OCI-LY7 (cell line): Measurements from ENCODE around the gene SMURF2.

ENCODE experiments used
- CTCF ChIP-seq: fragments of 200-600 bp; sonication (generic); conservative IDR thresholded peaks from 2 replicates; pipeline ENCODE4 v1.5.1; 2014; ENCODE audit warnings: mild to moderate bottlenecking, antibody characterized with exemption, low read length, moderate library complexity, mixed read lengths
- EZH2phosphoT487 ChIP-seq: fragments of 200-600 bp; sonication (generic); IDR thresholded peaks from 2 replicates; pipeline ENCODE4 v1.6.1; 2018; ENCODE audit warnings: low read depth, borderline replicate concordance, mild to moderate bottlenecking, mixed run types, antibody characterized with exemption, low read length, moderate library complexity, mixed read lengths

GRCh38 chr17:64685705-64686104 lies 23.6 kb upstream of the SMURF2 start:
- TF ChIP-seq CTCF = no peak
- no peak for TF ChIP-seq EZH2phosphoT487
